ENCODE results near the gene CD8B.
A peak's percentile ranks its signal among the peaks of the same experiment; 100 is the strongest.
"Not testable (repeated sequence)": the region's sequence is repeated elsewhere in the genome, so short reads cannot be mapped to it uniquely, and the experiment has no call there.

CD8B gene

GRCh38 chr2:86835548-86835889 is 26.2 kb downstream of the CD8B start:
- DNase-seq, result not testable (repeated sequence)

GRCh38 chr2:86833315-86833714 is 28.4 kb downstream of the CD8B start:
- DNase-seq, result no peak

GRCh38 chr2:86832334-86833096 is 29.2 kb downstream of the CD8B start:
- no peak for DNase-seq

- no peak for DNase-seq
Observed at GRCh38 chr2:86831537-86831936, 30.1 kb downstream of the CD8B start.

- DNase-seq, result no peak
Observed at GRCh38 chr2:86826951-86827350, 34.7 kb downstream of the CD8B start.

- DNase-seq, result no peak
Observed at GRCh38 chr2:86825693-86826381, 35.8 kb downstream of the CD8B start.

GRCh38 chr2:86825036-86825692 is 36.5 kb downstream of the CD8B start:
- DNase-seq, result no peak

- DNase-seq, result no peak
Observed at GRCh38 chr2:86822668-86823345, 38.9 kb downstream of the CD8B start.

GRCh38 chr2:86821842-86822241 is 39.8 kb downstream of the CD8B start:
- no peak for DNase-seq

GRCh38 chr2:86821306-86821705 is 40.4 kb downstream of the CD8B start:
- DNase-seq, result no peak

GRCh38 chr2:86818957-86819356 is 42.7 kb downstream of the CD8B start:
- DNase-seq, result no peak

- no peak for DNase-seq
Observed at GRCh38 chr2:86818114-86818801, 43.4 kb downstream of the CD8B start.

- no peak for DNase-seq
Observed at GRCh38 chr2:86815611-86816010, 46.1 kb downstream of the CD8B start.

GRCh38 chr2:86809481-86810121 is 52.1 kb downstream of the CD8B start:
- no peak for DNase-seq

- DNase-seq, result peak; percentile 88 to 92
Observed at GRCh38 chr2:86808315-86809161, 53.1 kb downstream of the CD8B start.

GRCh38 chr2:86807468-86808275 is 54.0 kb downstream of the CD8B start:
- no peak for DNase-seq

- no peak for DNase-seq
Observed at GRCh38 chr2:86807133-86807467, 54.6 kb downstream of the CD8B start.

GRCh38 chr2:86806059-86806857 is 55.4 kb downstream of the CD8B start:
- no peak for DNase-seq

GRCh38 chr2:86800856-86801567 is 60.7 kb downstream of the CD8B start:
- DNase-seq, result no peak

All from activated CD4-positive, alpha-beta T cell treated with anti-CD3 and anti-CD28 coated beads, Interleukin-2, amount 50 U/mL, for 4 hours (primary cell).